Left renal cortex interstitium (tissue), 4 donors: ENCODE results near the gene LRRN4CL. TPM values are rescaled to one million over a fixed set of nuclear protein-coding genes. Genes with fewer than 3 reads are reported as not detected.
"Not testable (repeated sequence)": the region's sequence is repeated elsewhere in the genome, so short reads cannot be mapped to it uniquely, and the experiment has no call there.

ENCODE experiments used
- DNase-seq, 4 donors: peaks; one replicate each; pipeline ENCODE4 v3.0.0-alpha.2; 2013; ENCODE audit warnings: low read depth in 4 of 4, low spot score in 2 of 4, missing footprints in 1 of 4
- polyA plus RNA-seq, 4 donors: library from polyadenylated mRNA; unstranded; fragments of 120-200 nt; gene quantifications; one replicate each; pipeline ENCODE4 v1.2.1, GENCODE V29; 2013; ENCODE audit not compliant: insufficient read length in 4 of 4

Gene LRRN4CL
- polyA plus RNA-seq, 4 donors = 0.99 to 1.3 (median 1.1) TPM

DNA sequence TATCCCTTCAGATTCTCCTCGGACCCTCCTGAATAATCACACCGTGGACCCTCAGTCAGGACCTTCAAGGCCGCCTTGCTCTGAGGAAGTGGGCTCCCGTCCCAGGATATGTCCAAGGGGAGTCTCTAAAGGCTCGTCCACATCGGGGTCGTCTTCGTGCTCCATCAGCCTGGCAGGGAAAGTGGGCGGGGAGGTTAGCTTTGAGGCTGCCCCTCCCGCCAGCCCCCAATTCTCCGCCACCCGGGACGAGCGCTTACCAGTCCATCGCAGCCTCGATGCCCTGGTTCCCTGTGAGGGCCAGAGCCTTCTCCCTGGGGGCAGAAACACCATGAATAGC, 10.9 kb downstream of the LRRN4CL start:
- DNase-seq = no peak

DNA sequence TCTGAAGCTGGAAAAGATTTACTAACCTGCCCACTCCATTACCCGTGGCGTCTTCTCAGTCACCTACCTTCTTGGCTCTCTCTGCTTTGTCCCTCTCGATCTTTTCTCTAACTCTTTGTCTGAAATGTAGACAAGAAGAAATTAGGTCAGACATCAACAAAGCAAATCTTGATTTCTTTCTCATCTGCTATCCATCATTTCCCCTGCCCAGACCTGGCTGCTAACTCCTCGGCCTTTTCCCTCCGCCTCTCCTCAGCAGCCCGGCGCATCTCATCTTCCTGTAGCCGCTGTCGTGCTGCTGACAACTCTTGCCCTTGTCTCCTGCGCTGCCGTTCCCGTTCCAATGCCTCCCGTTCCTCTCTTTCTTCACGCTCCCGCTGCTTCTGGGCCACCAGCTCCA, 11.6 kb downstream of the LRRN4CL start:
- DNase-seq = no peak

- no peak for DNase-seq
These were observed 12.2 kb downstream of the LRRN4CL start for GRCh38 chr11:62677156-62677555.

- no peak for DNase-seq
These were observed 12.6 kb downstream of the LRRN4CL start for GRCh38 chr11:62676698-62677097.

- not testable (repeated sequence) for DNase-seq
These were observed 13.9 kb downstream of the LRRN4CL start for GRCh38 chr11:62675415-62675814.

DNA sequence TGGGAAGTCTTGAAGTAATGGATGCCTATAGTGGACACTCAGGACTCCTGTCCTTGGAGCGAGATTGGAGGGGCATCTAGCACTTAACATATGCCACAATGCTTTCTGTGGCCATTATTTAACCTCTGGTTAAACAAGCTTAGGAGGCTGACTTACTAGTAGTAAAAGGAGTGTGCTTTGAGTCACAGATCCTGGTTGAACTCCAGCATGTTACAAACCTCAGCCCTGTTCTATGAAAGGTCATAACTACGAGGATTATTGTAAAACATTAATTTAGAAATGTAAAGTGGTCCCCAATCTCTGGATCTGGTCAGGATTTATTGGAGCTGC, 16.2 kb downstream of the LRRN4CL start:
- DNase-seq = no peak

DNA sequence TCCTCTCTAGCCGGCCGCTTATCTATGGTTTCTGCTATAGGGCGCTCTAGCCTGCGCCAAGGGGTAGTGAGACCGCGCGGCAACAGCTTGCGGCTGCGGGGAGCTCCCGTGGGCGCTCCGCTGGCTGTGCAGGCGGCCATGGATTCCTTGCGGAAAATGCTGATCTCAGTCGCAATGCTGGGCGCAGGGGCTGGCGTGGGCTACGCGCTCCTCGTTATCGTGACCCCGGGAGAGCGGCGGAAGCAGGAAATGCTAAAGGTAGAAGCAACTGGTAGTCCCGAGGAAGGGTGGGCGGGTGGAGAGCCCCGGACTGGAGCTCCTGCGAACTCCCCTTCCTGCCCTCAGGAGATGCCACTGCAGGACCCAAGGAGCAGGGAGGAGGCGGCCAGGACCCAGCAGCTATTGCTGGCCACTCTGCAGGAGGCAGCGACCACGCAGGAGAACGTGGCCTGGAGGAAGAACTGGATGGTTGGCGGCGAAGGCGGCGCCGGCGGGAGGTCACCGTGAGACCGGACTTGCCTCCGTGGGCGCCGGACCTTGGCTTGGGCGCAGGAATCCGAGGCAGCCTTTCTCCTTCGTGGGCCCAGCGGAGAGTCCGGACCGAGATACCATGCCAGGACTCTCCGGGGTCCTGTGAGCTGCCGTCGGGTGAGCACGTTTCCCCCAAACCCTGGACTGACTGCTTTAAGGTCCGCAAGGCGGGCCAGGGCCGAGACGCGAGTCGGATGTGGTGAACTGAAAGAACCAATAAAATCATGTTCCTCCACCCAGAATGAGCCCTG, 17.5 kb downstream of the LRRN4CL start, which contains the start of the genes LBHD1 and UQCC3:
LBHD1 (minus strand) TSS at position 660 of the 782 bp plus-strand sequence. CDS start 2,236 bp downstream, outside the sequence.
UQCC3 (plus strand) TSS at position 66 of the 782 bp plus-strand sequence; CDS start at position 139, 73 bp downstream.
- peak; percentile 76 to 85 (median 80) for DNase-seq

DNA sequence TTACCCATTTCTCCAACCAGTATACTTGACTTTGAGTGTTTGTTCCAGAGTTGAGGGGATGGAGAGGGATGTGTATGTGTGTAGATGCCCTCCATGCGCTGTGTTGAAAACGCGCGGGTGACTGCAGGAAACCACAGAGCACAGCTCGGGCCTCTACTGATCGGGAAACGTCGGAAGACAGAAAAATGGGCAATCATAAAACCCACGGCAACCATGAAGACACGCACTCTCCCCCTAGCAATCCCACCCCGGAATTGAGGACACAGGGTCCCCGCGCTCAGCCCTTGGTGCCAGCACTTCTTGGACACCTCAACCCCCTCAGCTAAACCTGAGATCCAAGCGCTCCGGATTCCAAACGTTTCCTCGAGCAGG, 18.1 kb downstream of the LRRN4CL start:
- no peak for DNase-seq

GRCh38 chr11:62669420-62670161, 19.7 kb downstream of the LRRN4CL start:
- DNase-seq = no peak

DNA sequence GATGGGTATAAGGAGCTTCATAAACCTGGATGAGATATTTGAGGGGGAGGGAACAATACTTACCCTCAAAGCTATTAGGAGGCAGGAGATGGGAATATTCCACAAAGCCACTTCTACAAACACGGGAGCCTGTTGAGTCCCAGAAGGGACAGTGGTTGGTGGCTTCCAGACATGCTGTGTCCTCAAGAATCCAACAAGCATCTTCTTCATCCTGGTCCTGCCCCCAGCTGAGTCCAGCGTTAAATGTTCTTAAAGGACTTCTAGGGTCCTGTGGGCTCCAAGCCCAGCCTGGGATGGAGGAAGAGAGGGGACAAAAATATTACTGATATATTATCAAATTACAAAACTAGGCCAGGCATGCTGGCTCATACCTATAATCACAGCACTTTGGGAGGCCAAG, 21.9 kb downstream of the LRRN4CL start:
- DNase-seq = no peak

GRCh38 chr11:62666259-62666926, 22.9 kb downstream of the LRRN4CL start:
- no peak for DNase-seq

DNA sequence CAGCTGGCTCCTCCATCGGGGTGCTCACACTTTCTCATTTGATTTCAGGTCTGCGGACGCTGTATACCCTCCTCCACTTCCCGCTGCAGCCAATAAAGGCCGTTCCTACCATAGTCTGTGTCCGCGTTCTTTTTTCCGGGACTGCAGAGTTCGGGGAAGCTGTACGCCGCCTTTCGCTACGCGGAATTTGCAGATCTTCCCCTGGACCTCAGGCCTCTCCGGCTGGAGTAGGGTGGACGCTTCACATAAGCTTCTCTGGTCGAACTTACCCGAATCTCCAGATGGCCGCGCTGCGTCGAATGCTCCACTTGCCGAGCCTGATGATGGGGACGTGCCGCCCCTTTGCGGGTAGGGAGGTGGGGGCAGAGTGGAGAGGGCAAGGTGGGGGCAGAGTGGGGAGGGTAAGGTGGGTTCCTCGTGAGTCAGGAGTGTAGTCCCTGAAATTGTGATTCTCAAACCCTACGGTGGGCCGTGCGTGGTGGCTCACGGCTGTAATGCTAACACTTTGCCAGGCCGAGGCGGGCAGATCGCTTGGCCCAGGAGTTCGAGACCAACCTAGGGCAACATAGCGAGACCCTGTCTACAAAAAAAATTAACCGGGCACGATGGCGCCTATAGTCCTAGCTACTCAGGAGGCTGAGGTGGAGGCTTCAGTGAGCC, 23.6 kb downstream of the LRRN4CL start:
- DNase-seq = peak in 2 of 4 donors; percentile 50 to 57

DNA sequence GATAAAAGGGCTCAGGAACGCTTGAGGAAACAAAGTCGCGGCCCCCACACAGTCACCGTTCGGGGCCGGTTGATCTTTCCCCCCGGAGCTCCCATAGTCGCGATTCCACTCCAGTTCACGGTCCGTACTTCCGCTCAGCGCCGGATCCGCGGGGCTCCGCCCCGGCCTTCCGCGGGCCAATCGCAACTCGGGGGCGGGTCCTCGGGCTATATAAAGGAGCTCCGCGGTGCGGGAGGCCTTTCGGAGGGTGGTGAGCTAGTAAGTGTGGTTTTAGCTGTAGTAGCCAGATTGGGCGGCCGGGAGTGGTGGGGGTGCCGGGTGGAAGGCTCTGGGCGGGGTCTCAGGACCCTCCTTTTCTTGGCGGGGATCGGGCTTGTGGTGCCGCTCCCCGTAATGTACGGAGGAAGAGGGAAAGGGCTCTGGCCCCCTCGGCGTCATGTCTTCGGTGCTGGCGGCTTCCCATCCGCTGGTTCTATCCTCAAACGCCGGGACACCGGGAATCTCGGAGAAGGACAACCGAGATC, 24.2 kb downstream of the LRRN4CL start, which contains the start of the genes C11orf98 and CSKMT:
C11orf98 (minus strand) TSS at position 136 of the 524 bp plus-strand sequence; CDS start at position 95, 41 bp downstream.
CSKMT (plus strand) TSS at position 238 of the 524 bp plus-strand sequence. CDS start 568 bp downstream, outside the sequence.
- DNase-seq = peak; percentile 88 to 93 (median 91)

- DNase-seq = peak in 1 of 4 donors; percentile 50
These were observed 24.8 kb downstream of the LRRN4CL start for GRCh38 chr11:62664405-62665074.

GRCh38 chr11:62656796-62657429, 32.4 kb downstream of the LRRN4CL start:
- DNase-seq = no peak

DNA sequence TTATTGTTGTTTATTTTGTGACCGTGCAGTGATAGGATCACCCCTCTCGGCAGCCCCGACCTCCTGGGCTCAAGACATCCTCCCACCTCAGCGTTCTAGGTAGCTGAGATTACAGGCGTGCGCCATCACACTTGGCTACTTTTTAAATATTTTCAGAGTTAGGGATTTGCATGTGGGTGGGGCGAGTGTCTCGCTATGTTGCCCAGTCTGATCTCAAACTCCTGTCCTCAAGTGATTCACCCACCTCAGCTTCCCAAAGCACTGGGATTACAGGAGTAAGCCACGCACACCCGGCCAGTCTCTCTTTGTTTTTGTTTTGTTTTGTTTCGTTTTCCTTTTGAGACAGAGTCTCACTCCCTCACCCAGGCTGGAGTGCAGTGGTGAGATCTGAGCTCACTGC, 35.0 kb downstream of the LRRN4CL start:
- no peak for DNase-seq

DNA sequence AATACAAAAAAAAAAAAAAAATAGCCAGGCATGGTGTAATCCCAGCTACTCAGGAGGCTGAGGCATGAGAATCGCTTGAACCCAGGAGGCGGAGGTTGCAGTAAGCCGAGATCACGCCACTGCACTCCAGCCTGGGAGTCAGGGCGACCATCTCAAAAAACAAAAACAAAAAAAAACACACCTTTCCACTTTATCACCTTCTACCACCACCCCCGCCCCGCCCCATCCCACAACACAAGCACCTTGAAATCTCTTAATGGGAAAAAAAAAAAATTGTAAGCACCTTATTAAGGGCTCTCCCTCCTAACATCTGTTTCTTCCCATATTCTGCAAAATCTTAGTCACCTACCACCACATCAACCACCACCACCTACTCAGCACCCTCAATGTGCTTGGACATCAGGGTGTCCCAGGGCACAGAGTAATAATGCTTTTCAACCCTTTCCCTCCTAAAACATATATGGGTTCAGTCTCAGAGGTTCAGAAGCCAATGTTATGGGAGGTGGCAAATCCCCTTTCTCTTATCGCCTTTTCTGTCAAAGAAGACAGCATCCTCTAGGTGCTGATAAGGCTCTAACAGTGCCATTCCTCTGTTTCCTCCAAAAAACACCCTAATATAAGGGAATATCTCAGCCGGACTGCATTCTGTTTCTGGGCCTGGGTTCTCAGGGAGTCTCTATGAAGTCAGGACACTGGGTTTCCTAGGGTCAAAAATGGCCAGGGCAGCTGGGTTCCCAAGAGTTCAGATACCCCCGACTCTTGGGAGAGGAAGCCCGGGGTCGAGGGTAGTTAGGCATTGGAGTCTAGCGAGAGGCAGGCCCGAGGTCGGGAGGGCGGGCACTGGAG, 36.9 kb downstream of the LRRN4CL start:
- no peak for DNase-seq

- DNase-seq = not testable (repeated sequence)
These were observed 39.0 kb downstream of the LRRN4CL start for GRCh38 chr11:62650283-62650682.
